ENCODE results near the gene EXO1. TPM values are rescaled to one million over a fixed set of nuclear protein-coding genes. Genes with fewer than 3 reads are reported as not detected.

The EXO1 gene
- total RNA-seq, 1 experiment from 2014 or later = 32.9 TPM

DNA sequence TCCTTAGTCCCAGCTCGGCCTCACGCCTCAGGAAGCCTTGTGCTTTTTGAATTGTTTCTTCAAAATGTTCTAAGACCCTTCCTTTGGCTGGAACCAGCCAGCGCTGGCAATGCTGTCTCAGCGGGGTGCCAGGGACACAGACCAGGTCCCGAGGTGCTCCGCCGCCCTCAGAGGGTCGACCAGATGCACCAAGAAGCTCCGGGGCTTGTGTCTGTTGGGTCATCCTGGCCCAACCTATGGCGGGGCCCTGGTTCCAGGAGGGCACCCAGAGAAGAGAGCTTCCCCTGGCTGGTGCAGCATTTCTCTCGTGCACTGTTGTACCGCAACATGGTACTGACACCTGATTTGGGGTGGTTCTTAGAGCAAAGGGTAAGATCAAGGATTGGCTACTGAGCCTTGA lies 69.5 kb downstream of the EXO1 start:
- H3K4me1 ChIP-seq (ENCODE audit: control insufficient read depth in 1 of 2, insufficient read depth in 2 of 2, low read length in 2 of 2) = no peaks in the 10 kb centered on the region
- no peaks in the 10 kb centered on the region for H3K36me3 ChIP-seq (ENCODE audit: control insufficient read depth in 1 of 2, insufficient read depth in 2 of 2, low read length in 2 of 2)
- TF ChIP-seq TCF7L2 (IDR thresholded peaks at IDR 0.05; ENCODE audit: borderline replicate concordance, extremely low read depth, insufficient read depth, insufficient read length) (no peak), EZH2phosphoT487 (IDR thresholded peaks at IDR 0.05; ENCODE audit: borderline replicate concordance) (no peak), SRF (IDR thresholded peaks at IDR 0.05; ENCODE audit: low read depth) (no peak), ZFX (IDR thresholded peaks at IDR 0.05) (no peak), ATF3 (IDR thresholded peaks at IDR 0.05) (no peak)
- TF ChIP-seq, protein P1, sequence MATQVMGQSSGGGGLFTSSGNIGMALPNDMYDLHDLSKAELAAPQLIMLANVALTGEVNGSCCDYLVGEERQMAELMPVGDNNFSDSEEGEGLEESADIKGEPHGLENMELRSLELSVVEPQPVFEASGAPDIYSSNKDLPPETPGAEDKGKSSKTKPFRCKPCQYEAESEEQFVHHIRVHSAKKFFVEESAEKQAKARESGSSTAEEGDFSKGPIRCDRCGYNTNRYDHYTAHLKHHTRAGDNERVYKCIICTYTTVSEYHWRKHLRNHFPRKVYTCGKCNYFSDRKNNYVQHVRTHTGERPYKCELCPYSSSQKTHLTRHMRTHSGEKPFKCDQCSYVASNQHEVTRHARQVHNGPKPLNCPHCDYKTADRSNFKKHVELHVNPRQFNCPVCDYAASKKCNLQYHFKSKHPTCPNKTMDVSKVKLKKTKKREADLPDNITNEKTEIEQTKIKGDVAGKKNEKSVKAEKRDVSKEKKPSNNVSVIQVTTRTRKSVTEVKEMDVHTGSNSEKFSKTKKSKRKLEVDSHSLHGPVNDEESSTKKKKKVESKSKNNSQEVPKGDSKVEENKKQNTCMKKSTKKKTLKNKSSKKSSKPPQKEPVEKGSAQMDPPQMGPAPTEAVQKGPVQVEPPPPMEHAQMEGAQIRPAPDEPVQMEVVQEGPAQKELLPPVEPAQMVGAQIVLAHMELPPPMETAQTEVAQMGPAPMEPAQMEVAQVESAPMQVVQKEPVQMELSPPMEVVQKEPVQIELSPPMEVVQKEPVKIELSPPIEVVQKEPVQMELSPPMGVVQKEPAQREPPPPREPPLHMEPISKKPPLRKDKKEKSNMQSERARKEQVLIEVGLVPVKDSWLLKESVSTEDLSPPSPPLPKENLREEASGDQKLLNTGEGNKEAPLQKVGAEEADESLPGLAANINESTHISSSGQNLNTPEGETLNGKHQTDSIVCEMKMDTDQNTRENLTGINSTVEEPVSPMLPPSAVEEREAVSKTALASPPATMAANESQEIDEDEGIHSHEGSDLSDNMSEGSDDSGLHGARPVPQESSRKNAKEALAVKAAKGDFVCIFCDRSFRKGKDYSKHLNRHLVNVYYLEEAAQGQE (IDR thresholded peaks at IDR 0.05; ENCODE audit: low read depth) = no peak
- H2AFZ ChIP-seq (ENCODE audit: low read depth, low read length, poor library complexity, severe bottlenecking) = no peak overlapping the region
- CTCF ChIA-PET = no interaction called here
- H3K9me2 ChIP-seq (ENCODE audit: insufficient read depth) = no peaks in the 10 kb centered on the region
- H3K4me2 ChIP-seq (ENCODE audit: low read length) = no peak overlapping the region
- no peak overlapping the region for H3K9ac ChIP-seq (ENCODE audit: low read length)
- BruUV-seq (replicated peaks) = no TSS peak
- no peaks in the 10 kb centered on the region for H3K9me3 ChIP-seq (ENCODE audit: control insufficient read depth in 1 of 2, insufficient read depth in 1 of 2, low read depth in 1 of 2, low read length in 2 of 2)
- no peak overlapping the region for H3K4me3 ChIP-seq (replicated peaks in 1 of 2; ENCODE audit: low read depth in 1 of 2, low read length in 2 of 2)
- RAD21 ChIA-PET (ENCODE audit: low non-redundant PET in 1 of 2, low total read pairs in 2 of 2, uncharacterized antibody in 2 of 2, unreplicated experiment in 2 of 2) = no interaction called here
- H3K27ac ChIP-seq (ENCODE audit: low read depth, low read length) = no peak overlapping the region
- intact Hi-C loops (cut with micrococcal nuclease) = no loop called here
- H3K27me3 ChIP-seq (ENCODE audit: insufficient read depth, low read length) = no peaks in the 10 kb centered on the region
- H3K79me2 ChIP-seq (ENCODE audit: insufficient read depth, low read length) = no peaks in the 10 kb centered on the region
- DNase-seq (ENCODE audit: low read depth, low spot score) = no peak
- ATAC-seq = no peak
- POLR2A ChIA-PET = no interaction called here
- H4K20me1 ChIP-seq (ENCODE audit: insufficient read depth) = no peaks in the 10 kb centered on the region

DNA sequence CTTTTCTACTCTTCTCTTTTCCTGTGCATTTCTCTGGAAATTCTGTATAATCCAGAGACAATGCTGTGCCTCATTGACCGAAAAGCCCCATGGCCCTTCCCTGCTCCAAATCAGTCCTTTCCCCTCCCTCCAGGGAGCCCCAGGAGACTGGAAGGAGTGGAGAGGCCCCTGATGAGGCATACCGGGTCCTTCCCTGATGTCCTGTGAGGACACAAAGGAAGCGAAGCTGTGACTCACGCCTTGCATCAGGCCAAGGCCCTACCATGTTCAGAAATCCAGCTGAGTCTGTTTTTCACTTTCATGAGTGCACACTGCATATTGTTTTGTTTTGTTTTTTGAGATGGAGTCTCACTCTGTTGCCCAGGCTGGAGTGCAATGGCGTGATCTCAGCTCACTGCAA lies 70.9 kb downstream of the EXO1 start:
- no peak for ATAC-seq
- CTCF ChIA-PET = interaction anchor here (1.3 kb wide), 1 partner anchor 80 kb away, joined by 4 read pairs; the partner anchor contains the start of gene MAP1LC3C
- TF ChIP-seq ZFX (IDR thresholded peaks at IDR 0.05) (no peak), JUND (IDR thresholded peaks at IDR 0.05) (no peak), POLR2A (IDR thresholded peaks at IDR 0.05; ENCODE audit: borderline replicate concordance, extremely low read depth, insufficient read depth, insufficient read length) (no peak), EZH2phosphoT487 (IDR thresholded peaks at IDR 0.05; ENCODE audit: borderline replicate concordance) (no peak), ZNF274 (IDR thresholded peaks at IDR 0.05; ENCODE audit: low read depth, low read length) (no peak)
- TF ChIP-seq, protein P1 (IDR thresholded peaks at IDR 0.05; ENCODE audit: low read depth) = no peak
- TF ChIP-seq, protein P2, sequence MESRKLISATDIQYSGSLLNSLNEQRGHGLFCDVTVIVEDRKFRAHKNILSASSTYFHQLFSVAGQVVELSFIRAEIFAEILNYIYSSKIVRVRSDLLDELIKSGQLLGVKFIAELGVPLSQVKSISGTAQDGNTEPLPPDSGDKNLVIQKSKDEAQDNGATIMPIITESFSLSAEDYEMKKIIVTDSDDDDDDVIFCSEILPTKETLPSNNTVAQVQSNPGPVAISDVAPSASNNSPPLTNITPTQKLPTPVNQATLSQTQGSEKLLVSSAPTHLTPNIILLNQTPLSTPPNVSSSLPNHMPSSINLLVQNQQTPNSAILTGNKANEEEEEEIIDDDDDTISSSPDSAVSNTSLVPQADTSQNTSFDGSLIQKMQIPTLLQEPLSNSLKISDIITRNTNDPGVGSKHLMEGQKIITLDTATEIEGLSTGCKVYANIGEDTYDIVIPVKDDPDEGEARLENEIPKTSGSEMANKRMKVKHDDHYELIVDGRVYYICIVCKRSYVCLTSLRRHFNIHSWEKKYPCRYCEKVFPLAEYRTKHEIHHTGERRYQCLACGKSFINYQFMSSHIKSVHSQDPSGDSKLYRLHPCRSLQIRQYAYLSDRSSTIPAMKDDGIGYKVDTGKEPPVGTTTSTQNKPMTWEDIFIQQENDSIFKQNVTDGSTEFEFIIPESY (IDR thresholded peaks at IDR 0.05; ENCODE audit: extremely low read depth, insufficient replicate concordance, low read length) = no peak

More for the DNA sequence above, 70.9 kb downstream of the EXO1 start:
- RAD21 ChIA-PET (ENCODE audit: low non-redundant PET in 1 of 2, low total read pairs in 2 of 2, uncharacterized antibody in 2 of 2, unreplicated experiment in 2 of 2) = no interaction called here
- H3K36me3 ChIP-seq (ENCODE audit: control insufficient read depth in 1 of 2, insufficient read depth in 2 of 2, low read length in 2 of 2) = no peaks in the 10 kb centered on the region
- no peaks in the 10 kb centered on the region for H3K9me3 ChIP-seq (ENCODE audit: control insufficient read depth in 1 of 2, insufficient read depth in 1 of 2, low read depth in 1 of 2, low read length in 2 of 2)
- BruUV-seq (replicated peaks) = no TSS peak
- H3K27me3 ChIP-seq (ENCODE audit: insufficient read depth, low read length) = no peaks in the 10 kb centered on the region
- no peaks in the 10 kb centered on the region for H3K79me2 ChIP-seq (ENCODE audit: insufficient read depth, low read length)
- H3K4me2 ChIP-seq (ENCODE audit: low read length) = no peak overlapping the region
- no peak overlapping the region for H3K4me3 ChIP-seq (replicated peaks in 1 of 2; ENCODE audit: low read depth in 1 of 2, low read length in 2 of 2)
- H3K27ac ChIP-seq (ENCODE audit: low read depth, low read length) = no peak overlapping the region
- H4K20me1 ChIP-seq (ENCODE audit: insufficient read depth) = no peaks in the 10 kb centered on the region
- H3K9me2 ChIP-seq (ENCODE audit: insufficient read depth) = no peaks in the 10 kb centered on the region
- H3K4me1 ChIP-seq (ENCODE audit: control insufficient read depth in 1 of 2, insufficient read depth in 2 of 2, low read length in 2 of 2) = no peaks in the 10 kb centered on the region
- POLR2A ChIA-PET = no interaction called here
- no peak overlapping the region for H2AFZ ChIP-seq (ENCODE audit: low read depth, low read length, poor library complexity, severe bottlenecking)
- intact Hi-C loops (cut with micrococcal nuclease) = no loop called here
- DNase-seq (ENCODE audit: low read depth, low spot score) = no peak
- no peak overlapping the region for H3K9ac ChIP-seq (ENCODE audit: low read length)

Data from HCT116 (cell line).